NOMO-1 (cell line): ENCODE results near the gene KLRC2.
"Not testable (repeated sequence)": the region's sequence is repeated elsewhere in the genome, so short reads cannot be mapped to it uniquely, and the experiment has no call there.

Experiments
- DNase-seq, 2 experiments: peaks; one replicate each; lab custom pipeline; 2025; ENCODE audit not compliant: unreplicated experiment in 2 of 2; lab: John Stamatoyannopoulos, UW

KLRC2 gene

DNA sequence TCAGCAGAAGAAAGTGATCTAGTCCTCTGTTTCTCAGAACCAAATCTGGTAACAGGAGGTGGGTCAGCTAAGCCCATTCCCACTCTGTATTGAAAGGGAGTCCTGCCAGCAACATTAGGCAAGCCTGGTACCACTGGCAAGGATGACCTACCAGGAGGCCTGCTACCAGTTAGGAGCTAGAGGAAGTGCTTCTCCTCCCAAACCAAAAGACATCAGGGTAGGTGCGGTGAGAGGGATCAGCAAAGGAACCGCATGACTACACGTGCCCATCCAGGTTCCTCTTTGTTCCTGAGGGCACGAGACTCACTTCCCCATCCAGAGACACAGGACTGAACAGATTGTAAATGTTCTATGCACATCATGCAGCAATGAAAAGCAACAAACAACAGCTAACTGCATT lies 29.1 kb downstream of the KLRC2 start:
- DNase-seq, result peak; percentile 65 to 82

DNA sequence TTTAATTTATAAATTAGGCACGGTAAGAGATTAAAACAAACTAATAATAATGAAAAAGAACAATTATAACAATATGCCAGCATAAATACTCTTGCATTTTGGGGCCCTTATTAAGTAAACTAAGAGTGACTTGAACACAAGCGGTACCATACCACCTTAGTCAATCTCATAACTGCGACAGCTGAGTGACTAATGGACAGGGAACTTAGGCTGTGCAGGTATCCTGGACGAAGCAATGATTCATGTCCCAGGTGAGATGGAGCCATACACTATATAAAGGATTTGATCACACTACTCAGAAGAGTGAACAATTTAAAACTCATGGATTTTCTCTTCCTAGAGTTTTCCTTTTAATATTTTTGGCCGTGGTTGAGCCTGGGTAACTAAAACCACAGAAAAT lies 30.5 kb downstream of the KLRC2 start:
- no peak for DNase-seq

DNA sequence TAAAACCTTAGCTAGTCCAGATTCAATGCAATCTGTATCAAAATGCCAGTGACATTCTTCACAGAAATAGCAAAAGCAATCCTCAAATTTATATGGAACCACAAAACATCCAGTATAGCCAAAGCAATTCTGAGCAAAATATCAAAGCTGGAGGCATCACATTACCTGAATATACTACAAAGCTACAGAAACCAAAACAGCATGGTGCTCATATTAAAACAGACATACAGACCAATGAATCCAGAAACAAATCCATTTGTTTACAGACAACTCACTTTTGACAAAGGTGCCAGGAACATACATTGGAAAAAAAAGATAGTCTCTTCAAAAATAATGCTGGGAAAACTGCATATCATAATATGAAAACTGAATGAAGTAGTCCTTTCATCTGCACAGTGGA lies 31.0 kb downstream of the KLRC2 start:
- DNase-seq, result no peak

DNA sequence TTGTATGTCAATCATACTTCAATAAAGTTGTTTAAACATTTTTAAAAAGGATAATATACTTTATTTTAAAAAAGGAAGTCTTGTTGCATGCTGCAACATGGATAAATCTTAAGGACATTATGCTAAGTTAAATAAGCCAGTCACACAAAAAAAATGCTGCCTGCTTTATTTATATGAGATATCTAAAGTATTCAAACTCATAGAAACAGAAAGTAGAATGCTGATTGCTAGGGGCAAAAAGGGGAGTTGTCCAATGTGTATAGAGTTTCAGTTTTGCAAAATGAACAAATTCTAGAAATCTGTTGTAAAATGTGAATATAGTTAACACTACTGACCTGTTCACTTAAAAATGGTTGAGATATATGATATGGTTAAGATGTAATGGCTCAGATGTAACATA lies 35.0 kb downstream of the KLRC2 start:
- no peak for DNase-seq

DNA sequence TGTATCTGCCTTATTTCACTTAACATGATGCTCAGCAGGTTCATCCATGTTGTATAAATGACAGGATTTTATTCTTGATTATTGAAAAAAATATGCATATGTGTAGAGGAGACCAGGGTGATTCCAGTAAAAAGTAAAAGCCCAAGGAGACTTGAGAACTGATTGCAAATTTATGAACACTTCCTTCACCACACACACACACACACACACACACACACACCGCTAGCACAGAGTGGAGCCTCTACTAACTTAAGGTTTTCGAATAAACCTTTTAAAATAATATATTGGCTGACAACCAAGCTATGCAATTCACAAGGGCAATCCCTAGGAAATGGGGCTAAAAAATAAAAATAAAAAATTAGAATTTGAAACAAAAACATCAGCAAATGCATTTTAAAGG lies 37.6 kb downstream of the KLRC2 start:
- no peak for DNase-seq

DNA sequence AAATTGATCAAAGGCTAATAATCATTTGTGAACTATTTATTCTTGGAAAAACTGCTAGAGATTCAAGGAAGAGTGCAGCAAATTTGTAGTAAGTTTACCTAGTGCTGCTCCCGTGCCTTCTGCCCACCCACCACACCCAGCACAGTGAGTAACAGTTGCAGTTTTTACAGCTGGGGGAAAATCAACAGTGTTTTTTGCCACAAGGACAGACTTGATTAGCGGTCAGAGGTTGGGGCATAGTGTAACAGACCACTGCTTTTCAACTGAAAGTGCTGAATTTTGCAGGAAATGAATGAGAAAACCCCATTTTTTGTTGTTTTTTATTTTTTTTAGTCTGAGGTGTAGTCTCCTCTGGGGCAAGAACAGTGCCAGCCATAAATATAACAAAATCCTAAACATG lies 38.5 kb downstream of the KLRC2 start:
- DNase-seq, result no peak

DNA sequence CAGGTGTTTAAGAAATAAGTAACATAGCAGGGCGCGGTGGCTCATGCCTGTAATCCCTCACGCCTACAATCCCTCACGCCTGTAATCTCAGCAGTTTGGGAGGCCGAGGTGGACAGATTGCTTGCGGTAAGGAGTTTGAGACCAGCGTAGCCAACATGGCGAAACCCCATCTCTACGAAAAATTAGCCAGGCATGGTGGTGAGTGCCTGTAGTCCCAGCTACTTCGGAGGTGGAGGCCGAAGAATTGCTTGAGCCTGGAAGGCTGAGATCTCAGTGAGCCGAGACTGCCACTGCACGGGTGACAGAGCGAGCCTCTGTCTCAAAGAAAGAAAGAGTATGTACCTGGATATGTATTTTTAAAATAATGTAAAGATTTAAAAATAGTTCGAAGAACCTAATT lies 39.6 kb downstream of the KLRC2 start:
- not testable (repeated sequence) for DNase-seq

DNA sequence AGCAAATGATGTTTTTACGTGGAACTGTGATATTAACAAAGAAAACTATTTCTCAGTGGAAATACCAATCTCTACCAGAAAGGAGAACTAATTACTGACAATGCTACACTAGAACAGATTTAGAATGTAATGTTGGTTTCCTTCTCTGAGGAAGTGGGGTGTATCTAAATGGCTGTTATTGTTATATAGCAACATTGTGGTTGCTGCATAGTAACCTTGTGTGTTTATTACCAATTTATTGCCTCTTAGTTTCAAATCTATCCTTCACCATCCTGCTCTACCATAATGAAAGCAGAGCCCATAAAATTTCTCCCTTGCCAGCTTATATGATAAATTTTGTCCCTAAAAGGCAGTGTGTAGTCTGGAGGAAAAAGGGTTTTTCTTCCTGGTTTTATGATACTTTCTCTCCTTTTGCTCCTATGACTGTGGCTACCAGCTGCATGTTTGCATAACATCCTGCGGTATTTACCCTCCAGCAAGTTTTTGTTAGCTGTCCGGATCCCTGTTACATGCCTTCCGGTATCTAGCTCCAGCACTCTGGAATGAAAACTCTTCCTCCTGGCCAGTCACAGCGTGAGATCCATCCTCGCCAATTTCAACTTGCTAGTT lies 40.3 kb downstream of the KLRC2 start:
- peak; percentile 68 to 97 for DNase-seq

DNA sequence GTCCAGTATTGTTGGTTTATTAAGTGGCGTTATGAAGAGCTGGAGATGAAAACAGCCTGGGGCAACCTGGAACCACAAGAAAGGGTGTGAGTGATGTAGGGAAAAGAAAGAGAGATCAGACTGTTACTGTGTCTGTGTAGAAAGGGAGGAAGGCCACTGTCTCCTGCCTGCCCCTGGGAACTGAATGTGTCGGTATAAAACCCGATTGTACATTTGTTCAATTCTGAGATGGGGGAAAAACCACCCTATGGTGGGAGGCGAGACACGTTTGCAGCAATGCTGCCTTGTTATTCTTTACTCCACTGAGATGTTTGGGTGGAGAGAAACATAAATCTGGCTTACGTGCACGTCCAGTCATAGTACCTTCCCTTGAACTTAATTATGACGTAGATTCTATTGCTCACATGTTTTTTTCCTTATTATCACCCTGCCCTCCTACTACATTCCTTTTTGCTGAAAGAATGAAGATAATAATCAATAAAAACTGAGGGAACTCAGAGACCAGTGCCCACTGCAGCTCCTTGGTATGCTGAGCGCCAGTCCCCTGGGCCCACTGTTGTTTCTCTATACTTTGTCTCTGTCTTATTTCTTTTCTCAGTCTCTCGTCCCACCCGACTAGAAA lies 41.2 kb downstream of the KLRC2 start:
- DNase-seq, result not testable (repeated sequence)

DNA sequence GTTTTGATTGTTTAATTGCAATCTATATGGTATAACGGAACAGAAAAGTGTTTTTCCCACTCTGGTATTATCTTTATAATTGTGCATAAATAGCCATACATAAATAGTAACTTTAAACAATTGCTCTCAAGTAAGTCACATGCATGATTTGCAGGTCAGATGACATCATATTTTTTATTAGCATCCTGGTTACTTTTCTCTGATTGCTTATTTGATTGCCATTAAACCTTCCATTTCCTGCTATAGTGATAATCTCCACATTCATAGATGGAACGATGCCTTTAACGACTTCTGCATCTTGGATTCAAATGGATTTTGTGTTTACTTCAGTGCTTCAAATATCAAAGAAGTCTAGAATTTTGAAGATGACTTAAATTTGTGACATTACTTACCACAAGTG lies 42.5 kb downstream of the KLRC2 start:
- DNase-seq, result no peak

DNA sequence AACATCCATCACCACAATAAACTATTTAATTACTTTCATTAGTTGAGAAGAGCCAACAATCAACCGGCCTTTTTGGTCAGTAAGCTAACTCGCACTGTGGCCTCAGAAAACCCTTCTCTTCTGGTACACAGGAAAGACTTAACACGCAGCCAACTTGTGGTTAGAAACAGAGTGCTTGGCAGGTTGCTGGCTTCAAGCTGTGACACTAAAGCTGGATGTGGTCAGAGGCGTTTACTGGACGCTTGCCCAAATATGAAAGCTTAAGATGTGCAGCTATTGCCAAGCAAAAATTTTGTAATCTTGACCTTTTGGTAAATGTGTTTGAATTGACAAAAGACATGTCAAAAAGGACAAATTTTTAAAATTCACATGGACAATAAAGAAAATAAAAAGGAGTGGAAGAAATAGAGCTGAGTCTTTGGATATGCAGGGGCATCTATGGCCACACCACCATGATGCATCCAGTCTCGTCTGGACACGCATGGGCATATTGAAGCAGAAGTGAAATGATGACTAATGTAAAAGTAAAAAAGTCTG lies 43.3 kb downstream of the KLRC2 start:
- DNase-seq, result peak; percentile 71 to 86

DNA sequence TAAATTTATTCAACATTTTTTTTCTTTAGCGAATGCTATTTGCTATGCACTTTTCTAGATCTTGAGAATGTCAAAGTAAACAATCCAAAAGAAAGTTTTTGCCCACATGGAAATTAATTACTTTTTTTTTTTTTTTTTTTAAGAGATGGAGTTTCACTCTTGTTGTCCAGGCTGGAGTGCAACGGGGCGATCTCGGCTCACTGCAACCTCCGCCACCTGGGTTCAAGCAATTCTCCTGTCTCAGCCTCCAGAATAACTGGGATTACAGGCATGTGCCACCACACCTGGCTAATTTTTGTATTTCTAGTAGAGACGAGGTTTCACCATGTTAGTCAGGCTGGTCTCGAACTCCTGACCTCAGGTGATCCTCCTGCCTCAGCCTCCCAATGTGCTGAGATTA lies 44.8 kb downstream of the KLRC2 start:
- not testable (repeated sequence) for DNase-seq

DNA sequence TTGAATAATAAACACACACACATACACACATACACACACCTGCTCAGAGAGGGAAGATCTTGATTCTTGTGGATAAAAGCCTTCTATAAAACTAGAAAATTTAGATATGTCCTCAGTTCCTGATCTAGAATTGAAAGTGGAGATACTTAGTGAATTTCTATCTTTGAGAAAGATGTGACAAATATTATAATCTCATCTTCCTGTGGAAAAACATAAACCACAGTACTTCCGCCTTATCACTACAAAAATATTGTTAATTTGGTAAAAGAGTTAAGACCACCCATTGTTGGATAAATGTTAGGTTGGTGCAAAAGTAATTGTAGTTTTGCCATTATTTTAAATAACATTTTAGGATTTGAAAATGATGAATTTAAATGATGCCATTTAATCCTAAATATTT lies 45.9 kb downstream of the KLRC2 start, which contains the start of gene KLRK1:
TSS of gene KLRK1 (minus strand) at position 138 of the 400 bp plus-strand sequence. CDS start 1,231 bp downstream, outside the sequence.
- no peak for DNase-seq

DNA sequence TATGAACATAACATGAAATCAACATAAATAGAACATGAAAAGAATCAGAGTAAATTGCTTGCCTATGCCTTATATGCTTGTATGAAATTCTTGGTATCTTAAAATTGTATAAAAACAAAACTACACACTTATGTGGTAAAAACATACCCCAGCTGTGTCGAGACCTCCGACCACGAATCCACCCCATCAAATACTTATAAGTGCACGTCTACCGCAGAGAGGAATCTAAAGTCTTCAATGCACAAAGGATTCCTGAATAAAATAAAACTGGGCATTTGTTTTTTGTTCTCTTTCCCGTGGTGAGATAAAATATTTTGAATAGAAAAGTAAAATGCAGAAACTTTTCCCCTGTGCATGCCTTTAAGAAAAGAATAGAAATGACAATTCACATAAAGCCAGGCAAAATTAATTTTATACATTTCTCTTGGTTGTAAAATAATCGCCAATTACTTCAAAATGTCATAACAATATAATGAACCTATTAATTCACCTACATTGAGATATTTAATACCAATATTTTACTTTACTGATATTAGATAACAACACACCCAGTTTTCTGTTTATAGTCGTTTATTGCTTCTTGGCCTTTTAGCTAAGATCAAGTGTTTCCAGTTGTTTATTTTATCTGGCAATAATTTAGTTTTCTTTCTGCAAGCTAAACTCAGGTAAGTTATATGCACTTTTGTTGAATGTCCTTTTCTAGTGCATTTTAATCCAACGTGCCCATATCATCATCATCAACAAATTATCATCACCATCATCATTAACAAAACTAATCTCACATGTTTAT lies 47.0 kb downstream of the KLRC2 start:
- DNase-seq, result no peak

DNA sequence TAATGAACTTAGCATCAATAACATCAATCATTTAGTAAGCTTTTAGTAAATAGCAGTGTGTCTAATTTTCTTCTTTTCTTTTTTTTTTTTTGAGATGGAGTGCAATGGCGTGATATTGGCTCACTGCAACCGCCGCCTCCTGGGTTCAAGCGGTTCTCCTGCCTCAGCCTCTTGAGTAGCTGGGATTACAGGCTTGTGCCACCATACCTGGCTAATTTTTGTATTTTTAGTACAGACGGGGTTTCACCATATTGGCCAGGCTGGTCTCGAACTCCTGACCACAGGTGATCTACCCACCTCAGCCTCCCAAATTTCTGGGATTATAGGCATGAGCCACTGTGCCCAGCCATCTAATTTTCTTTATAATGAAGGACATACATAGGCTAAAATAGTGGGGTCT lies 48.3 kb downstream of the KLRC2 start:
- DNase-seq, result not testable (repeated sequence)

DNA sequence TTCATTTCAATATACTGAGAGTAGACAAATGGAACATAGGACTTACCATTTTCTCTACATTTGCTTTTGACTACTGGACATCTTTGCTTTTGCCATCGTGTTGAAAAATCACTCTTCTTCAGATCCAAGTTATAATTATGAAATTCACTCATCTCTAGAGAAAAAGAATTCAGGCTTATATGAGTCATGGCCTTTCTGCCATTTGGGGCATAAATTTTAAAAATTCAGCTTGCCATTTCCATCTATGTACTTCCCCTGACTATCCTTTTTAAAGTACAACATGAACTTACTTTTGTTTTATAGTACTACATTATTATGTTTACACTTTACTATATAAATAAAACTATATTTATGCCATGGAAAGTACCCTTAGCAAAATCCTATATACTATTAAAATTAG lies 49.0 kb downstream of the KLRC2 start:
- no peak for DNase-seq

DNA sequence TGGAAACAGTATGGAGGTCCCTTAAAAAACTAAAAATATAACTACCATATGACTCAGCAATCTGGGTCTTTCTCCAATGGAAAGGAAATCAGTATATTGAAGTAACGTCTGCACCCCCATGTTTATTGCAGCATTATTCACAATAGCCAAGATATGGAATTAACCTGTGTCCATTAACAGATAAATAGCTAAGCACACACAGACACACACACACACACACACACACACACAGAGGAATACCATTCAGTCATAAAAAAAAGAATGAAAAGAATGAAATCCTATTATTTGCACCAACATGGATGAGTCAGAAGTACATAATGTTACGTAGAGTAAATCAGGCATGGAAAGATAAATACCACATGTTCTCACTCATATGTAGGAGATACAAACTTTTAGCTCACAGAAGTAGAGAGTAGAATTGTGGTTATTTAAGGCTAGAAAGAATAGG lies 50.6 kb downstream of the KLRC2 start:
- no peak for DNase-seq

DNA sequence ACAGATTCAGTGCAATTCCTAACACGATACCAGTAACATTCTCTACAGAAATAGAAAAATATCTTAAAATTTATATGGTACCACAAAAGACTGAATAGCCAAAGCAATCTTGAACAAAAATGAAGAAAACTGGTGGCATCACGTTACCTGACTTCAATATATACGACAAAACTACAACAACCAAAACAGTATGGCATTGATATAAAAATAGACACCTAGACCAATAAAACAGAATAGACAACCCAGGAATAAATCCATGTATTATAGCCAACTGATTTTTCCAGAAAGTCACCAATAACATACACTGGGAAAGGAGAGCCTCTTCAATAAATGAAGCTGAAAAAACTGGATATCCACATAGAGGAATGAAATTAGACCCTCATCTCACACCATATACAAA lies 51.6 kb downstream of the KLRC2 start:
- no peak for DNase-seq

DNA sequence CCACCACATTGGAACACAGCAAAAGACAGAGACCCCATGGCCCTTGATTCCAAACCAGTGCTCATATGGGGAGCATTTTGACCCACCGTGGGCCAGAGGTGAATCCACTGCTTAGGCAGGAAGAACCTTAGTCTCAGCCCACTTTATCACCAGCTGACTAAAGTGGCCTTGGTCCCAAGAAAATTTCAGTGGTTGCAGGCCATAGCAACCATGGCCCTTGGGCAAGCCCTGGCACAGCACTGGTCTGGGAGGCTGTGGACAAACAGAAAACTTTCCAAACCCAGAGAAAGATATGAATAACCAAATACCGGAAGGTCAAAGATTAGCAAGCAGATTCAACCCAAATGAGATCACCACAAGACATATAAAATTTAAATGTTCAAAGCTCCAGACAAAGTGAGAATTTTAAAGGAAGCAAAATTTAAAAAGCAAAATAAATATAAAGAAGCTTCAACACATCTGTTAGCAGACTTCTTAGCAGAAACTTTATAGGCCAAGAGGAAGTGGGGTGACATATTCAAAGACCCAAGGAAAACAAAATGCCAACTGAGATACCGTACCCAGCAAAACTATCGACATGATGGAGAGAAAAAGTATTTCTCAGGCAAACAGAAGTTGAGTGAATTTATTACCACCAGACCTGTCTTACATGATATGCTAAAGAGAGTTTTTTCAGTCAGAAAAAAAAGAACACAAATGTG lies 53.7 kb downstream of the KLRC2 start:
- DNase-seq, result no peak
